Aorta (tissue), 5 donors: ENCODE data around the gene FHAD1. TPM values are rescaled to one million over a fixed set of nuclear protein-coding genes. Genes with fewer than 3 reads are reported as not detected.
"Not testable (repeated sequence)": the region's sequence is repeated elsewhere in the genome, so short reads cannot be mapped to it uniquely, and the experiment has no call there.

Experiments
- ATAC-seq: fragments of 200-7000 bp; cut with Tn5 transposase; one replicate; pipeline ENCODE4 v1.9.1; 2022; ENCODE audit warnings: moderate library complexity; ENCODE audit not compliant: low FRiP score
- DNase-seq, 2 donors: peaks; one replicate each; pipeline ENCODE4 v3.0.0-alpha.2; 2020
- H3K27ac ChIP-seq, 2 donors: one replicate each; pipeline ENCODE4 v1.5.1; 2013; ENCODE audit warnings: low read length in 2 of 2, mild to moderate bottlenecking in 2 of 2, moderate library complexity in 2 of 2, control low read depth in 1 of 2, inconsistent platforms in 1 of 2, low read depth in 1 of 2
- H3K27me3 ChIP-seq, 2 donors: one replicate each; pipeline ENCODE4 v1.6.1; 2013; ENCODE audit warnings: control low read depth in 1 of 2, low read length in 1 of 2, mild to moderate bottlenecking in 1 of 2, moderate library complexity in 1 of 2; ENCODE audit not compliant: insufficient read depth in 2 of 2, control insufficient read depth in 1 of 2
- H3K36me3 ChIP-seq, 2 donors: one replicate each; pipeline ENCODE4 v1.6.1; 2013; ENCODE audit warnings: control low read depth in 1 of 2, low read length in 1 of 2, mild to moderate bottlenecking in 1 of 2; ENCODE audit not compliant: insufficient read depth in 2 of 2, control insufficient read depth in 1 of 2
- H3K4me1 ChIP-seq, 2 donors: one replicate each; pipeline ENCODE4 v1.6.1; 2013; ENCODE audit warnings: low read length in 2 of 2, control low read depth in 1 of 2, mild to moderate bottlenecking in 1 of 2, moderate library complexity in 1 of 2; ENCODE audit not compliant: insufficient read depth in 2 of 2, control insufficient read depth in 1 of 2
- H3K4me3 ChIP-seq, 2 donors: one replicate each; pipeline ENCODE4 v1.5.1; 2013; ENCODE audit warnings: low read length in 2 of 2, control low read depth in 1 of 2, mild to moderate bottlenecking in 1 of 2
- H3K9me3 ChIP-seq: one replicate; pipeline ENCODE4 v1.6.1; 2013; ENCODE audit warnings: mild to moderate bottlenecking, low read length; ENCODE audit not compliant: control insufficient read depth
- WGBS, 2 donors: extraction: QIAGEN DNeasy Blood & Tissue Kit; methylation state at CpG; one replicate each; pipeline ENCODE4 v1.1.7; 2013; 5-methylcytosine and 5-hydroxymethylcytosine counted together
- intact Hi-C, 2 donors: fragments of 100-400 bp; cut with DNase I; formaldehyde crosslinking; loops; one replicate each; pipeline versions ENCODE4 v1.14.2 to v1.15.0; 2022
- polyA plus RNA-seq, 2 donors: library from polyadenylated mRNA; stranded (reverse); fragments of 200-250 nt; gene quantifications; one replicate each; pipeline ENCODE4 v1.2.3, GENCODE V29; 2013
- total RNA-seq, 2 donors: library from RNA; stranded (reverse); fragmentation: NEBNext Ultra II Directional; extraction: Animal tissue kit (Norgen Biotek cat#: 25700); gene quantifications; one replicate each; pipeline ENCODE4 v1.2.1, GENCODE V29; 2021
- donor health status: healthy with polysubstance abuse.
- donor health status: Bipolar disorder and iron deficiency.
- donor health status: DM: no; HTN: no; CAD: no.
- donor health status: DM: no; HTN: no; CAD: no.
- donor health status: DM: yes; HTN: yes; CAD: no.

FHAD1 gene
- total and polyA plus RNA-seq, 4 donors: 0.03 to 2.7 (median 0.32) TPM; not detected in 1

GRCh38 chr1:15296585-15297321, 49.7 kb downstream of the FHAD1 start:
- H3K4me1 ChIP-seq: no peaks in the 10 kb centered on the region
- intact Hi-C loops: no loop called here
- DNase-seq (no peak), ATAC-seq (no peak)
- WGBS, 2 donors: 68 to 81% methylated on average over 9 of the region's 9 CpGs
- H3K36me3 ChIP-seq: no peaks in the 10 kb centered on the region
- no peaks in the 10 kb centered on the region for H3K9me3 ChIP-seq
- no peak overlapping the region for H3K27ac ChIP-seq
- H3K27me3 ChIP-seq: no peaks in the 10 kb centered on the region
- no peak overlapping the region for H3K4me3 ChIP-seq

- ATAC-seq, intact Hi-C loops, H3K36me3 ChIP-seq, H3K9me3 ChIP-seq, H3K27me3 ChIP-seq, H3K4me3 ChIP-seq, H3K27ac ChIP-seq, DNase-seq, H3K4me1 ChIP-seq: not testable (repeated sequence)
- WGBS, 2 donors: 93 to 95% methylated on average over 4 of the region's 4 CpGs
Observed at GRCh38 chr1:15297975-15298374, 51.0 kb downstream of the FHAD1 start.

- Histone ChIP-seq H3K4me1 (no peaks in the 10 kb centered on the region), H3K9me3 (no peaks in the 10 kb centered on the region), H3K4me3 (no peak overlapping the region), H3K27ac (no peak overlapping the region), H3K27me3 (no peaks in the 10 kb centered on the region), H3K36me3 (no peaks in the 10 kb centered on the region)
- WGBS, 2 donors: 57 to 92% methylated on average over 1 of the region's 1 CpG
- DNase-seq: no peak
- intact Hi-C loops: no loop called here
- no peak for ATAC-seq
Observed at GRCh38 chr1:15299179-15299578, 52.2 kb downstream of the FHAD1 start.

GRCh38 chr1:15299806-15300205, 52.8 kb downstream of the FHAD1 start:
- ATAC-seq (no peak), DNase-seq (peak in 1 of 2 donors; percentile 13)
- Histone ChIP-seq H3K9me3 (no peaks in the 10 kb centered on the region), H3K36me3 (no peaks in the 10 kb centered on the region), H3K27ac (no peak overlapping the region), H3K27me3 (no peaks in the 10 kb centered on the region), H3K4me3 (no peak overlapping the region), H3K4me1 (no peaks in the 10 kb centered on the region)
- intact Hi-C loops: no loop called here
- 90 to 91% methylated on average over 4 of the region's 4 CpGs for WGBS, 2 donors

GRCh38 chr1:15303935-15304334, 56.9 kb downstream of the FHAD1 start:
- Histone ChIP-seq H3K36me3 (no peaks in the 10 kb centered on the region), H3K4me3 (no peak overlapping the region), H3K4me1 (no peaks in the 10 kb centered on the region), H3K27me3 (no peaks in the 10 kb centered on the region), H3K27ac (no peak overlapping the region), H3K9me3 (no peaks in the 10 kb centered on the region)
- intact Hi-C loops: loop anchor here in 1 of 2 donors (2.0 kb wide), 1 partner anchor 175 kb away; no protein-coding TSS in a partner anchor
- DNase-seq (no peak), ATAC-seq (no peak)
- WGBS, 2 donors: 87 to 89% methylated on average over 6 of the region's 6 CpGs

- DNase-seq (peak in 1 of 2 donors; percentile 87), ATAC-seq (no peak)
- WGBS, 2 donors: 31 to 35% methylated on average over 15 of the region's 15 CpGs
- intact Hi-C loops: loop anchor here in 1 of 2 donors (2.0 kb wide), 1 partner anchor 176 kb away; no protein-coding TSS in a partner anchor
- Histone ChIP-seq H3K9me3 (no peaks in the 10 kb centered on the region), H3K4me3 (no peak overlapping the region), H3K4me1 (no peaks in the 10 kb centered on the region), H3K36me3 (no peaks in the 10 kb centered on the region), H3K27ac (no peak overlapping the region), H3K27me3 (no peaks in the 10 kb centered on the region)
Observed at GRCh38 chr1:15304708-15305467, 57.9 kb downstream of the FHAD1 start.

- WGBS, 2 donors: 91 to 93% methylated on average over 7 of the region's 7 CpGs
- Histone ChIP-seq H3K36me3 (no peaks in the 10 kb centered on the region), H3K4me1 (no peaks in the 10 kb centered on the region), H3K4me3 (no peak overlapping the region), H3K27me3 (no peaks in the 10 kb centered on the region), H3K9me3 (no peaks in the 10 kb centered on the region), H3K27ac (no peak overlapping the region)
- DNase-seq: no peak
- no peak for ATAC-seq
- intact Hi-C loops: loop anchor here in 1 of 2 donors (2.0 kb wide), 1 partner anchor 177 kb away; no protein-coding TSS in a partner anchor
Observed at GRCh38 chr1:15305468-15305770, 58.4 kb downstream of the FHAD1 start.

- WGBS, 2 donors: 53 to 87% methylated on average over 1 of the region's 1 CpG
- H3K9me3 ChIP-seq, intact Hi-C loops, H3K4me3 ChIP-seq, DNase-seq, H3K27ac ChIP-seq, H3K36me3 ChIP-seq, ATAC-seq, H3K4me1 ChIP-seq, H3K27me3 ChIP-seq: not testable (repeated sequence)
Observed at GRCh38 chr1:15306352-15306751, 59.3 kb downstream of the FHAD1 start.

- WGBS, 2 donors: 99 to 100% methylated on average over 1 of the region's 1 CpG
- no peak overlapping the region for H3K4me3 ChIP-seq
- no peaks in the 10 kb centered on the region for H3K36me3 ChIP-seq
- H3K9me3 ChIP-seq: no peaks in the 10 kb centered on the region
- intact Hi-C loops: no loop called here
- H3K27me3 ChIP-seq: no peaks in the 10 kb centered on the region
- H3K4me1 ChIP-seq: no peaks in the 10 kb centered on the region
- H3K27ac ChIP-seq: no peak overlapping the region
- ATAC-seq (no peak), DNase-seq (no peak)
Observed at GRCh38 chr1:15308135-15308534, 61.1 kb downstream of the FHAD1 start.
